K562 (cell line): ENCODE measurements around the gene INO80E. TPM values are rescaled to one million over a fixed set of nuclear protein-coding genes. Genes with fewer than 3 reads are reported as not detected.

Experiments
- CREB3L1 ChIP-seq: fragments of 450-650 bp; IDR thresholded peaks from 2 replicates; pipeline ENCODE4 v1.6.1; 2014; ENCODE audit warnings: low read depth, mild to moderate bottlenecking, moderate library complexity, borderline replicate concordance
- ELF1 ChIP-seq: fragments of 200-800 bp; sonication (Bioruptor generic); IDR thresholded peaks from 2 replicates; pipeline ENCODE4 v1.6.1; 2016; ENCODE audit warnings: missing genetic modification characterization, missing compliant biosample characterization
- GTF2A2 ChIP-seq: IDR thresholded peaks from 2 replicates; pipeline ENCODE4 v1.6.1; 2016; ENCODE audit warnings: mild to moderate bottlenecking, missing genetic modification characterization, missing compliant biosample characterization
- HDAC2 ChIP-seq: fragments of 450-650 bp; IDR thresholded peaks from 2 replicates; pipeline ENCODE4 v1.6.1; 2016; ENCODE audit warnings: mild to moderate bottlenecking
- IRF2 ChIP-seq: sonication (generic); formaldehyde crosslinking; IDR thresholded peaks from 2 replicates; pipeline ENCODE4 v1.8.1; 2022; ENCODE audit warnings: mild to moderate bottlenecking, missing genetic modification reagents
- KLF13 ChIP-seq: fragments of 450-650 bp; IDR thresholded peaks from 2 replicates; pipeline ENCODE4 v1.6.1; 2016; ENCODE audit warnings: missing genetic modification characterization, low read depth, mild to moderate bottlenecking, missing compliant biosample characterization, moderate library complexity, borderline replicate concordance
- MAZ ChIP-seq, 2 experiments: fragments of 450-650 bp in 1 of 2; sonication (generic) in 1 of 2; formaldehyde crosslinking; IDR thresholded peaks in 1 of 2; conservative IDR thresholded peaks in 1 of 2; 2 replicates each; pipeline versions ENCODE4 v1.4.0 to v1.5.0; 2020; ENCODE audit warnings: mild to moderate bottlenecking in 1 of 2, missing genetic modification reagents in 1 of 2
- MLLT1 ChIP-seq, 2 experiments: fragments of 450-650 bp; IDR thresholded peaks; 2 replicates each; pipeline ENCODE4 v1.6.1; 2016
- PHF8 ChIP-seq: fragments of 200-600 bp; sonication (generic); IDR thresholded peaks from 2 replicates; pipeline ENCODE4 v1.6.1; 2012; ENCODE audit warnings: mixed run types, mild to moderate bottlenecking, inconsistent platforms, low read length, moderate library complexity, borderline replicate concordance
- POLR2G ChIP-seq: fragments of 200-400 bp; formaldehyde crosslinking; IDR thresholded peaks from 2 replicates; pipeline ENCODE4 v1.6.1; 2017; ENCODE audit warnings: low read depth, mild to moderate bottlenecking, antibody characterized with exemption, low read length, moderate library complexity
- POLR3A ChIP-seq: IDR thresholded peaks from 2 replicates; pipeline ENCODE4 v1.6.1; 2011; ENCODE audit warnings: borderline replicate concordance, mild to moderate bottlenecking, moderate library complexity; ENCODE audit not compliant: insufficient read length, insufficient read depth; ENCODE audit errors: extremely low read depth
- RBFOX2 ChIP-seq: fragments of 200-400 bp; formaldehyde crosslinking; IDR thresholded peaks from 2 replicates; pipeline ENCODE4 v1.6.1; 2017; ENCODE audit warnings: low read depth, mild to moderate bottlenecking, low read length, moderate library complexity
- RBM22 ChIP-seq: fragments of 200-400 bp; formaldehyde crosslinking; IDR thresholded peaks from 2 replicates; pipeline ENCODE4 v1.6.1; 2018; ENCODE audit warnings: low read length, low read depth; ENCODE audit not compliant: poor library complexity, severe bottlenecking
- RUNX1 ChIP-seq: sonication (generic); IDR thresholded peaks from 2 replicates; pipeline ENCODE4 v1.6.1; 2016; ENCODE audit warnings: antibody characterized with exemption, low read depth
- XRCC5 ChIP-seq: fragments of 200-400 bp; formaldehyde crosslinking; IDR thresholded peaks from 2 replicates; pipeline ENCODE4 v1.6.1; 2017; ENCODE audit warnings: low read depth, mild to moderate bottlenecking, low read length
- YY1 ChIP-seq, 3 experiments: IDR thresholded peaks; 2 replicates each; pipeline ENCODE4 v1.6.1; 2011; ENCODE audit warnings: low read length in 2 of 3, mild to moderate bottlenecking in 2 of 3, moderate library complexity in 2 of 3, borderline replicate concordance in 1 of 3, control low read depth in 1 of 3, low read depth in 1 of 3; ENCODE audit not compliant: insufficient read depth in 3 of 3, insufficient replicate concordance in 2 of 3, control insufficient read depth in 1 of 3, insufficient read length in 1 of 3; ENCODE audit errors: extremely low read depth in 1 of 3
- ZNF175 ChIP-seq: fragments of 200-800 bp; sonication (Bioruptor generic); IDR thresholded peaks from 2 replicates; pipeline ENCODE4 v1.6.1; 2016; ENCODE audit warnings: low read depth, mild to moderate bottlenecking, missing genetic modification characterization, missing compliant biosample characterization
- ZNF324 ChIP-seq: fragments of 250-450 bp; sonication (Bioruptor Pico); IDR thresholded peaks from 2 replicates; pipeline ENCODE4 v1.4.0; 2020; ENCODE audit warnings: mild to moderate bottlenecking
- ZNF668 ChIP-seq: fragments of 250-450 bp; sonication (Bioruptor Pico); IDR thresholded peaks from 2 replicates; pipeline ENCODE4 v1.8.0; 2022; ENCODE audit warnings: mild to moderate bottlenecking, inconsistent platforms
- ZSCAN32 ChIP-seq: fragments of 450-650 bp; formaldehyde crosslinking; IDR thresholded peaks from 2 replicates; pipeline ENCODE4 v1.4.0; 2020; ENCODE audit warnings: mild to moderate bottlenecking, moderate library complexity
- polyA plus RNA-seq, 8 experiments: library from polyadenylated mRNA; depleted of rRNA in 4 of 8; stranded (reverse) in 5 of 8; unstranded in 3 of 8; fragments of >200 nt; fragmentation: Nextera tagmentation in 2 of 8; fragmentation: Illumina TruSeq in 1 of 8; extraction: Ambion mirVana in 2 of 8; extraction: Trizol in 1 of 8; gene quantifications; 2 replicates each; pipeline versions ENCODE4 v1.2.1 to v1.2.3, GENCODE V29; 2011 to 2014; ENCODE audit warnings: inconsistent platforms in 1 of 8, missing spikeins in 1 of 8
- total RNA-seq, 7 experiments: library from RNA; depleted of rRNA in 6 of 7; stranded (reverse); fragments of >200 nt in 6 of 7; fragmentation: Illumina TruSeq in 2 of 7; extraction: Trizol in 2 of 7; gene quantifications; 2 replicates each; pipeline versions ENCODE4 v1.2.1 to v1.2.3, GENCODE V29; 2011 to 2021; ENCODE audit warnings: low replicate concordance in 1 of 7
- TF ChIP-seq, protein P1 (sequence below): fragments of 250-450 bp; sonication (Bioruptor Pico); IDR thresholded peaks from 2 replicates; pipeline ENCODE4 v1.8.0; 2021; ENCODE audit warnings: mild to moderate bottlenecking, moderate library complexity
- TF ChIP-seq, protein P2 (sequence below): fragments of 250-450 bp; sonication (Bioruptor Pico); IDR thresholded peaks from 2 replicates; pipeline ENCODE4 v1.6.1; 2021; ENCODE audit warnings: mild to moderate bottlenecking

INO80E gene
- total and polyA plus RNA-seq, 9 of the 15 experiments (the other 6 are each of a cell fraction or from before 2014, with no cell fraction given): 0.31 to 102 (median 49.3) TPM

DNA sequence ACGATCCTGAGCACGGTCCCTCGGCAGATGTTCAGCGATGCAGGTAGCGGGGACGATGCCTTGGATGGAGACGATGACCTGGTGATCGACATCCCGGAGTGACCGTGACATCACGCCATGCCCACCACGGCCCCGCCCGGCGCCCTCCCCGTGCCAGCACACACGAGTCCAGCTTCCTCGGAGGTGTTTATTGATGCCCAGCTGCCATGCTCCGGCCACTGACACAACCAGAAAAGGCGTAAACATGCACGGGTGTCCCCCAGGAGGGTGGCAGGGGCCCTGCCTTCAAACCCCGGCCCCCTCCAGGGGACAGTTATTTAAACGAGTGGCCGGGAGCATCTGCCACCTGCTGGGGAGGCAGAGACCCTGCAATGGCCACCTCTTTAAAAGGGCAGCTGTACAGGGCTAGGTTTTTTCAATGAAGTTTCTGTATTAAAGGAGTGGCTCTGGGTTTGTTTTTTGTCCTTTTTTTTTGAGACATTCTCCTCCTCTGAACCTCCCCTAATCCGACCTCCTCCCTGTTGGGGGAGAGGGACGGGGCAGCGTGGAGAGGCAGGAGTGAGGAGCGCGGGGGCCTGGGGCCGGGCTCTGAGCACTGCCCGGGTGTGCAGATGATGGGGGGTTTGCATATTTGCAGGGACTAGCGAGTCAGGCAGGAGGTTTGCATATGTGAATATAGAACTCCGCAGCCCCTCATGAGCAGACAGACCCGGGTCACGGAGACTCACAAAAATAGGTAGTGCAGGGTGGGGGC lies 9.5 kb downstream of the INO80E start (continued):
- TF ChIP-seq PHF8: no peak
- TF ChIP-seq KLF13 (tag): no peak
- TF ChIP-seq HDAC2: no peak
- TF ChIP-seq MAZ (CRISPR knock-in tag; conservative IDR thresholded peaks at IDR 0.05 in 1 of 2, IDR thresholded peaks at IDR 0.05 in 1 of 2): peak; percentile 35 to 69; a peak in 1 of 4 replicates
- no peak for TF ChIP-seq GTF2A2 (tag)
- TF ChIP-seq RUNX1: no peak
- TF ChIP-seq, protein P1, sequence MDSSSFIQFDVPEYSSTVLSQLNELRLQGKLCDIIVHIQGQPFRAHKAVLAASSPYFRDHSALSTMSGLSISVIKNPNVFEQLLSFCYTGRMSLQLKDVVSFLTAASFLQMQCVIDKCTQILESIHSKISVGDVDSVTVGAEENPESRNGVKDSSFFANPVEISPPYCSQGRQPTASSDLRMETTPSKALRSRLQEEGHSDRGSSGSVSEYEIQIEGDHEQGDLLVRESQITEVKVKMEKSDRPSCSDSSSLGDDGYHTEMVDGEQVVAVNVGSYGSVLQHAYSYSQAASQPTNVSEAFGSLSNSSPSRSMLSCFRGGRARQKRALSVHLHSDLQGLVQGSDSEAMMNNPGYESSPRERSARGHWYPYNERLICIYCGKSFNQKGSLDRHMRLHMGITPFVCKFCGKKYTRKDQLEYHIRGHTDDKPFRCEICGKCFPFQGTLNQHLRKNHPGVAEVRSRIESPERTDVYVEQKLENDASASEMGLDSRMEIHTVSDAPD: no peak
- no peak for TF ChIP-seq ZNF324
- TF ChIP-seq ZSCAN32: no peak
- TF ChIP-seq POLR2G: peak; percentile 34
- TF ChIP-seq, protein P2, sequence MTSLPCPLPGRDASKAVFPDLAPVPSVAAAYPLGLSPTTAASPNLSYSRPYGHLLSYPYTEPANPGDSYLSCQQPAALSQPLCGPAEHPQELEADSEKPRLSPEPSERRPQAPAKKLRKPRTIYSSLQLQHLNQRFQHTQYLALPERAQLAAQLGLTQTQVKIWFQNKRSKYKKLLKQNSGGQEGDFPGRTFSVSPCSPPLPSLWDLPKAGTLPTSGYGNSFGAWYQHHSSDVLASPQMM (CRISPR knock-in tag): no peak
- TF ChIP-seq RBM22: no peak
- TF ChIP-seq ELF1 (tag): no peak
- no peak for TF ChIP-seq CREB3L1
- peak; percentile 46; the same call in 1 of the 2 replicates for TF ChIP-seq RBFOX2
- TF ChIP-seq MLLT1 (IDR thresholded peaks at IDR 0.05): no peak
- no peak for TF ChIP-seq ZNF668 (CRISPR knock-in tag)
- TF ChIP-seq IRF2 (CRISPR knock-in tag): no peak
- TF ChIP-seq YY1 (IDR thresholded peaks at IDR 0.05; ENCODE audit: borderline replicate concordance in 1 of 3, control insufficient read depth in 1 of 3, extremely low read depth in 1 of 3, insufficient read depth in 3 of 3, insufficient read length in 1 of 3, insufficient replicate concordance in 2 of 3, low read depth in 1 of 3, low read length in 2 of 3): peak; percentile 15 to 85 (median 77)
- TF ChIP-seq ZNF175 (CRISPR knock-in tag): no peak
- TF ChIP-seq XRCC5: peak; percentile 53; the same call in 1 of the 2 replicates
- no peak for TF ChIP-seq POLR3A
